ENCODE measurements around the gene PRRT1. TPM values are rescaled to one million over a fixed set of nuclear protein-coding genes. Genes with fewer than 3 reads are reported as not detected.

The PRRT1 gene
- total and polyA plus RNA-seq, 10 donors, result 0.28 to 2.3 (median 1.1) TPM

DNA sequence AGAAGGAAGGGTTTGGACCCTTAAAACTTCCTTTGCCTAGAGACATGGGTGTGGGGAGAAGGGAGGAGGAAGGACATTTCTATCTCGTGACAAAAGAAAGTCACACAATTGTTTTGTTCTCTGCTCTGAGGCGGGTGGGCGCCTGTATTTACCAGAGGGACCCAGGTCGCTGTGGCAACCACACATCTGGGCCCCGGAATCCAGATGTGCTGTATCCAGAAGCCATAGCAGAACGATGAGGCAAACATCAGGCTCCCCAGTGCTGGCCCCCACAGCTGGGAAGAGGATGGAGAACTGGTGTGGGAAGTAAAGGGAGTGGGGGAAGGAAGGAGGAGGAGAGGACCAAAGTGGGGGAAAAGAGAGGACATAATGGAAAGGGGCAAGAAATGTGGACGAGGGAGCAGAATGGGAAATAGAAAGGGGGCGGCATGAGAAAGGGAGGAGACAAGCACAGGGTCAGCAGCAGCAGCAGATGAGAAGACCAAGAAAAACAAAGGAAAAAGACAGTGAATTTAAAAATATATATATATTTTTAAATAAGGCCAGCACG lies 39.2 kb downstream of the PRRT1 start:
- Histone ChIP-seq H3K27ac (peak overlapping the region in 6 of 8 donors; percentile 26 to 83 (median 54)), H3K27me3 (replicated peaks in 1 of 7) (peaks cover 0 to 15% (median 0%) of the 10 kb centered on the region in 7 donors), H3K9me3 (no peaks in the 10 kb centered on the region), H3K4me1 (peaks cover 9 to 81% (median 45%) of the 10 kb centered on the region in 6 donors), H3K36me3 (peaks cover 0 to 67% (median 27%) of the 10 kb centered on the region in 6 donors), H3K4me3 (no peak overlapping the region)
- intact Hi-C loops (cut with DNase I; ENCODE audit: low total_unique reads), result no loop called here
- no peak for DNase-seq
- WGBS, 5 donors, result 74 to 82% (median 77%) methylated on average over 9 of the region's 9 CpGs
- TF ChIP-seq POLR2AphosphoS5 (IDR thresholded peaks at IDR 0.05) (no peak), POLR2A (IDR thresholded peaks at IDR 0.05) (no peak)
- TF ChIP-seq, protein P1, sequence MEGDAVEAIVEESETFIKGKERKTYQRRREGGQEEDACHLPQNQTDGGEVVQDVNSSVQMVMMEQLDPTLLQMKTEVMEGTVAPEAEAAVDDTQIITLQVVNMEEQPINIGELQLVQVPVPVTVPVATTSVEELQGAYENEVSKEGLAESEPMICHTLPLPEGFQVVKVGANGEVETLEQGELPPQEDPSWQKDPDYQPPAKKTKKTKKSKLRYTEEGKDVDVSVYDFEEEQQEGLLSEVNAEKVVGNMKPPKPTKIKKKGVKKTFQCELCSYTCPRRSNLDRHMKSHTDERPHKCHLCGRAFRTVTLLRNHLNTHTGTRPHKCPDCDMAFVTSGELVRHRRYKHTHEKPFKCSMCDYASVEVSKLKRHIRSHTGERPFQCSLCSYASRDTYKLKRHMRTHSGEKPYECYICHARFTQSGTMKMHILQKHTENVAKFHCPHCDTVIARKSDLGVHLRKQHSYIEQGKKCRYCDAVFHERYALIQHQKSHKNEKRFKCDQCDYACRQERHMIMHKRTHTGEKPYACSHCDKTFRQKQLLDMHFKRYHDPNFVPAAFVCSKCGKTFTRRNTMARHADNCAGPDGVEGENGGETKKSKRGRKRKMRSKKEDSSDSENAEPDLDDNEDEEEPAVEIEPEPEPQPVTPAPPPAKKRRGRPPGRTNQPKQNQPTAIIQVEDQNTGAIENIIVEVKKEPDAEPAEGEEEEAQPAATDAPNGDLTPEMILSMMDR (IDR thresholded peaks at IDR 0.05 in 8 of 11, conservative IDR thresholded peaks at IDR 0.05 in 3 of 11), result no peak

DNA sequence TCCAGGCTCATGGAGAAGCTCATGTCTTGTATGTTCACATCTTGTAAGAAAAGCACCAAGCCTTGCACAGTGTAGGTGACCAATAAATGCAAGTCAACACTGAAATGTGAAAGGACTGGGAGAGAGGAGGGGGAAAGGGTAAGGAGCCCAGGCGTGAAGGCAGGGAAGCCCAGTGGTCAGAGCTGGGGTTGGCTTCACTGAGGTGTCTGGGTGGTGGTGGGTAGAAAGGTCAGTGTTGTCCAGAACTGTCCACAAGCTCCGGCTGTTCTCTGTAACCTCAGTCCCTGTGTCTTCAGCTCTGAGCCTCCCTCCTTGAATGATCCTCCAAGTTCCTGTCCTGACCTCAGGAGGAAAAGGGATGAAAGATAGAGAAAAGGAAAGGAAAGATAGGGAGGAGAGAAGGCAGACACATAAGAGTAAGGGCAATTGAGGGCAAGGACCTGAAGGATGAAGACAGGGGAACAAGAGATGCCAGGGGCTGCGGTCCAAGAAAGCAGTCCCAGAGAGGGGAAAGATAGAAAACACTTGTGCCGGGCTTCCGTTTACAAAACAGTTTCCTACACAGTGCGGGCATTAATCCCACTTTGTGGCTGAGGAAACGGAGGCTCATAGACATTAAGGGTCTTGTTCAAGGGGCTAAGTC lies 40.2 kb downstream of the PRRT1 start:
- H3K27me3 ChIP-seq (replicated peaks in 1 of 7), result peaks cover 0 to 19% (median 0%) of the 10 kb centered on the region in 7 donors
- no peaks in the 10 kb centered on the region for H3K9me3 ChIP-seq
- DNase-seq, result no peak
- peak overlapping the region in 5 of 8 donors; percentile 12 to 83 (median 64) for H3K27ac ChIP-seq
- WGBS, 5 donors, result 64 to 95% (median 76%) methylated on average over 7 of the region's 7 CpGs
- H3K36me3 ChIP-seq, result peaks cover 0 to 58% (median 18%) of the 10 kb centered on the region in 6 donors
- peak in 1 of 3 donors; percentile 4 for TF ChIP-seq POLR2AphosphoS5 (IDR thresholded peaks at IDR 0.05)
- TF ChIP-seq, protein P1 (IDR thresholded peaks at IDR 0.05 in 8 of 11, conservative IDR thresholded peaks at IDR 0.05 in 3 of 11), result no peak
- TF ChIP-seq POLR2A (IDR thresholded peaks at IDR 0.05), result no peak
- peaks cover 9 to 91% (median 51%) of the 10 kb centered on the region in 6 donors for H3K4me1 ChIP-seq
- intact Hi-C loops (cut with DNase I; ENCODE audit: low total_unique reads), result no loop called here
- no peak overlapping the region for H3K4me3 ChIP-seq

DNA sequence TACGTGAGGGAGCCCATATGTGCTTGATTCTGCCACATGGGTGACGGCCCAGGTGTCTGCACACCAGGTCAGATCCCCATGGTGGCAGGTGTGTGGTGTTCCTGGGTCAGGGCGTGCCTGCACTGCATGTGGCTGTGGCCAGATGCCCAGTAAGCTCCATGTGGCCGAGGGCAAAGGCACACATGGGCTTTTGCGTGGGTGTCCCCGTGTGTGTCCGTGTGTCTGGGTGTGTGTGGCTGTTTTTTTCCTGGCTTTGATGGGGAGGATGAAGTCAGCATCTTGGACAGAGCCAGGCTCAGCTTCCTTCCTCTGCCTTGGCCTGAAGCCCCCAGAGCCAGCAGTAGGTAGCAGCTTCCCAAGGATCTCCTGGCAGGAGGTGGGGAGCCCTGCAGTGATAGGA lies 41.1 kb downstream of the PRRT1 start:
- peaks cover 9 to 95% (median 55%) of the 10 kb centered on the region in 6 donors for H3K4me1 ChIP-seq
- 62 to 85% (median 68%) methylated on average over 2 to 7 of the region's 7 CpGs for WGBS, 5 donors
- intact Hi-C loops (cut with DNase I; ENCODE audit: low total_unique reads), result no loop called here
- peaks cover 0 to 48% (median 9%) of the 10 kb centered on the region in 6 donors for H3K36me3 ChIP-seq
- H3K9me3 ChIP-seq, result no peaks in the 10 kb centered on the region
- H3K27me3 ChIP-seq (replicated peaks in 1 of 7), result peaks cover 0 to 19% (median 0%) of the 10 kb centered on the region in 7 donors
- H3K4me3 ChIP-seq, result no peak overlapping the region
- H3K27ac ChIP-seq, result peak overlapping the region in 4 of 8 donors; percentile 12 to 83 (median 82)
- no peak for DNase-seq
- TF ChIP-seq POLR2A (IDR thresholded peaks at IDR 0.05), result no peak
- TF ChIP-seq POLR2AphosphoS5 (IDR thresholded peaks at IDR 0.05), result peak; percentile 50 to 78 (median 61)

DNA sequence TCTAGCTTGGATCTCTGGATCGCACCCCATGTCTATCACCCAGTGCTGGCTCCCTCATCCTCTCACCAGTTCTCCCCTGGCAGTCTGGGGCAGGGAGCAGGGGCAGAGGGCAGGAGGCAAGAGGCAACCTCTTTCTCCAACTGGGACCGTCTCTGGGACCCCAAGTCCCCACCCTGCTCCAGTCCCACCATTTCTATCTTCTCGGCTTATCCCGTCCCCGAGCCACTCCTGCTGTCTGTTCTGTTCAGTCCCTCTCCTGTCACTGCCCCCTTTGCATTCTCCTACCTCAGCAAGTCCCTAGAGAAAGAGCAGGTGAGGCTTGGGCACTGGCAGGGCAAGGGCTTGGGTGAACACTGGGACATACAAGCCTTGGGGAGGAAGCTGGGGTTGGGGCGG lies 42.0 kb downstream of the PRRT1 start:
- no peak for TF ChIP-seq POLR2AphosphoS5 (IDR thresholded peaks at IDR 0.05)
- TF ChIP-seq, protein P1 (IDR thresholded peaks at IDR 0.05 in 8 of 11, conservative IDR thresholded peaks at IDR 0.05 in 3 of 11), result no peak
- no peak for TF ChIP-seq POLR2A (IDR thresholded peaks at IDR 0.05)
- intact Hi-C loops (cut with DNase I; ENCODE audit: low total_unique reads), result no loop called here
- DNase-seq, result no peak
- Histone ChIP-seq H3K36me3 (peaks cover 0 to 40% (median 2%) of the 10 kb centered on the region in 6 donors), H3K27me3 (replicated peaks in 1 of 7) (peaks cover 0 to 23% (median 0%) of the 10 kb centered on the region in 7 donors), H3K4me1 (peaks cover 9 to 94% (median 57%) of the 10 kb centered on the region in 6 donors), H3K9me3 (no peaks in the 10 kb centered on the region), H3K27ac (peak overlapping the region in 3 of 8 donors; percentile 81 to 83 (median 83)), H3K4me3 (peak overlapping the region in 2 of 8 donors; percentile 49 to 68)
- 47 to 72% (median 64%) methylated on average over 6 of the region's 6 CpGs for WGBS, 5 donors

Data from spleen (tissue), 11 donors.